Duodenal mucosa (tissue), 2 donors: Measurements from ENCODE around the gene UBA6.

Experiments used
- H3K27ac ChIP-seq: one replicate; pipeline ENCODE4 v1.7.0; 2013; ENCODE audit warnings: low read depth, low read length
- H3K27me3 ChIP-seq, 2 donors: one replicate each; pipeline ENCODE4 v1.7.0; 2013; ENCODE audit warnings: low read length in 2 of 2, control low read depth in 1 of 2; ENCODE audit not compliant: insufficient read depth in 2 of 2, control insufficient read depth in 1 of 2
- H3K36me3 ChIP-seq, 2 donors: one replicate each; pipeline ENCODE4 v1.7.0; 2013; ENCODE audit warnings: low read length in 2 of 2, control low read depth in 1 of 2; ENCODE audit not compliant: insufficient read depth in 2 of 2, control insufficient read depth in 1 of 2
- H3K4me1 ChIP-seq, 2 donors: one replicate each; pipeline ENCODE4 v1.7.0; 2013; ENCODE audit warnings: low read length in 2 of 2, control low read depth in 1 of 2; ENCODE audit not compliant: insufficient read depth in 2 of 2, control insufficient read depth in 1 of 2
- H3K4me3 ChIP-seq, 2 donors: one replicate each; pipeline ENCODE4 v1.7.0; 2013; ENCODE audit warnings: low read length in 2 of 2, low read depth in 1 of 2
- H3K9ac ChIP-seq, 2 donors: one replicate each; pipeline ENCODE4 v1.7.0; 2013; ENCODE audit warnings: low read length in 2 of 2, low read depth in 1 of 2
- H3K9me3 ChIP-seq, 2 donors: one replicate each; pipeline ENCODE4 v1.7.0; 2013; ENCODE audit warnings: low read length in 2 of 2, control low read depth in 1 of 2; ENCODE audit not compliant: control insufficient read depth in 1 of 2

Gene UBA6

GRCh38 chr4:67634741-67635140 is 66.2 kb downstream of the UBA6 start:
- H3K9me3 ChIP-seq, result no peaks in the 10 kb centered on the region
- peaks cover 18 to 39% of the 10 kb centered on the region in 2 donors for H3K36me3 ChIP-seq
- H3K27me3 ChIP-seq, result no peaks in the 10 kb centered on the region
- no peak overlapping the region for H3K27ac ChIP-seq
- no peaks in the 10 kb centered on the region for H3K4me1 ChIP-seq
- no peak overlapping the region for H3K4me3 ChIP-seq
- H3K9ac ChIP-seq, result no peak overlapping the region

- H3K27me3 ChIP-seq, result no peaks in the 10 kb centered on the region
- H3K9ac ChIP-seq, result no peak overlapping the region
- peaks cover 9 to 39% of the 10 kb centered on the region in 2 donors for H3K36me3 ChIP-seq
- no peak overlapping the region for H3K27ac ChIP-seq
- H3K4me3 ChIP-seq, result no peak overlapping the region
- no peaks in the 10 kb centered on the region for H3K9me3 ChIP-seq
- no peaks in the 10 kb centered on the region for H3K4me1 ChIP-seq
Observed at GRCh38 chr4:67632492-67632891, 68.5 kb downstream of the UBA6 start.

GRCh38 chr4:67624939-67625338 is 76.0 kb downstream of the UBA6 start:
- no peaks in the 10 kb centered on the region for H3K4me1 ChIP-seq
- no peak overlapping the region for H3K27ac ChIP-seq
- no peak overlapping the region for H3K9ac ChIP-seq
- no peak overlapping the region for H3K4me3 ChIP-seq
- H3K27me3 ChIP-seq, result no peaks in the 10 kb centered on the region
- H3K36me3 ChIP-seq, result peaks cover 20 to 62% of the 10 kb centered on the region in 2 donors
- H3K9me3 ChIP-seq, result no peaks in the 10 kb centered on the region

- Histone ChIP-seq H3K36me3 (peaks cover 12 to 30% of the 10 kb centered on the region in 2 donors), H3K27ac (no peak overlapping the region), H3K9ac (no peak overlapping the region), H3K4me3 (no peak overlapping the region), H3K4me1 (no peaks in the 10 kb centered on the region), H3K27me3 (no peaks in the 10 kb centered on the region), H3K9me3 (no peaks in the 10 kb centered on the region)
Observed at GRCh38 chr4:67616478-67616877, 84.5 kb downstream of the UBA6 start.

- Histone ChIP-seq H3K36me3 (peaks cover 12 to 18% of the 10 kb centered on the region in 2 donors), H3K27me3 (no peaks in the 10 kb centered on the region), H3K9ac (no peak overlapping the region), H3K27ac (no peak overlapping the region), H3K4me1 (no peaks in the 10 kb centered on the region), H3K4me3 (no peak overlapping the region), H3K9me3 (peaks cover 0 to under 1% of the 10 kb centered on the region in 2 donors)
Observed at GRCh38 chr4:67615119-67615518, 85.8 kb downstream of the UBA6 start.

GRCh38 chr4:67614186-67614585 is 86.8 kb downstream of the UBA6 start:
- Histone ChIP-seq H3K9me3 (peaks cover 4 to 5% of the 10 kb centered on the region in 2 donors), H3K36me3 (peaks cover 13 to 16% of the 10 kb centered on the region in 2 donors), H3K27me3 (no peaks in the 10 kb centered on the region)

GRCh38 chr4:67608027-67608426 is 92.9 kb downstream of the UBA6 start:
- Histone ChIP-seq H3K27ac (no peak overlapping the region), H3K27me3 (no peaks in the 10 kb centered on the region), H3K9ac (no peak overlapping the region), H3K36me3 (peaks cover 0 to 5% of the 10 kb centered on the region in 2 donors), H3K4me3 (no peak overlapping the region), H3K4me1 (no peaks in the 10 kb centered on the region), H3K9me3 (peaks cover 4 to 5% of the 10 kb centered on the region in 2 donors)

More at GRCh38 chr4:67614186-67614585, 86.8 kb downstream of the UBA6 start:
- Histone ChIP-seq H3K9ac (no peak overlapping the region), H3K27ac (no peak overlapping the region), H3K4me3 (no peak overlapping the region), H3K4me1 (no peaks in the 10 kb centered on the region)

- Histone ChIP-seq H3K9me3 (peaks cover 1% of the 10 kb centered on the region in 2 donors), H3K4me3 (no peak overlapping the region)
Observed at GRCh38 chr4:67604749-67605148, 96.2 kb downstream of the UBA6 start.

GRCh38 chr4:67604029-67604381 is 97.0 kb downstream of the UBA6 start:
- H3K27ac ChIP-seq, result no peak overlapping the region
- no peak overlapping the region for H3K4me3 ChIP-seq
- H3K9ac ChIP-seq, result no peak overlapping the region
- no peaks in the 10 kb centered on the region for H3K4me1 ChIP-seq
- H3K27me3 ChIP-seq, result no peaks in the 10 kb centered on the region
- no peaks in the 10 kb centered on the region for H3K9me3 ChIP-seq
- no peaks in the 10 kb centered on the region for H3K36me3 ChIP-seq

More at GRCh38 chr4:67604749-67605148, 96.2 kb downstream of the UBA6 start:
- no peak overlapping the region for H3K27ac ChIP-seq
- no peaks in the 10 kb centered on the region for H3K4me1 ChIP-seq
- H3K27me3 ChIP-seq, result no peaks in the 10 kb centered on the region
- peaks cover 0 to 2% of the 10 kb centered on the region in 2 donors for H3K36me3 ChIP-seq
- H3K9ac ChIP-seq, result no peak overlapping the region

- H3K4me3 ChIP-seq, result no peak overlapping the region
Observed at GRCh38 chr4:67603310-67604028, 97.5 kb downstream of the UBA6 start.

More at GRCh38 chr4:67603310-67604028, 97.5 kb downstream of the UBA6 start:
- H3K9me3 ChIP-seq, result no peaks in the 10 kb centered on the region
- H3K27ac ChIP-seq, result no peak overlapping the region
- no peaks in the 10 kb centered on the region for H3K36me3 ChIP-seq
- no peak overlapping the region for H3K9ac ChIP-seq
- no peaks in the 10 kb centered on the region for H3K4me1 ChIP-seq
- no peaks in the 10 kb centered on the region for H3K27me3 ChIP-seq
